ENCODE measurements around the gene ZNF316. TPM values are rescaled to one million over a fixed set of nuclear protein-coding genes. Genes with fewer than 3 reads are reported as not detected.

ZNF316 gene
- total RNA-seq, 1 experiment from 2014 or later = 22.2 TPM

- H3K18ac ChIP-seq (ENCODE audit: insufficient read length, low read depth, low read length) = no peak overlapping the region
- H3T11ph ChIP-seq (ENCODE audit: low read length) = no peak overlapping the region
- H3K27ac ChIP-seq (ENCODE audit: insufficient read length, low read depth, low read length) = no peak overlapping the region
- H4K91ac ChIP-seq (ENCODE audit: insufficient read length, low read depth, low read length) = no peak overlapping the region
- H3K36me3 Mint-ChIP-seq (ENCODE audit: insufficient read depth in 1 of 3, low read depth in 3 of 3) = peaks cover 19 to 80% (median 69%) of the 10 kb centered on the region in 3 experiments; a peak in 6 of 7 replicates
- no peak overlapping the region for H2AFZ ChIP-seq (ENCODE audit: low read length)
- no peak overlapping the region for H3K56ac ChIP-seq (ENCODE audit: insufficient read length, low read depth, low read length)
- no peak overlapping the region for H2BK120ac ChIP-seq (ENCODE audit: low read depth, low read length, poor library complexity, severe bottlenecking)
- TF ChIP-seq, protein P1, sequence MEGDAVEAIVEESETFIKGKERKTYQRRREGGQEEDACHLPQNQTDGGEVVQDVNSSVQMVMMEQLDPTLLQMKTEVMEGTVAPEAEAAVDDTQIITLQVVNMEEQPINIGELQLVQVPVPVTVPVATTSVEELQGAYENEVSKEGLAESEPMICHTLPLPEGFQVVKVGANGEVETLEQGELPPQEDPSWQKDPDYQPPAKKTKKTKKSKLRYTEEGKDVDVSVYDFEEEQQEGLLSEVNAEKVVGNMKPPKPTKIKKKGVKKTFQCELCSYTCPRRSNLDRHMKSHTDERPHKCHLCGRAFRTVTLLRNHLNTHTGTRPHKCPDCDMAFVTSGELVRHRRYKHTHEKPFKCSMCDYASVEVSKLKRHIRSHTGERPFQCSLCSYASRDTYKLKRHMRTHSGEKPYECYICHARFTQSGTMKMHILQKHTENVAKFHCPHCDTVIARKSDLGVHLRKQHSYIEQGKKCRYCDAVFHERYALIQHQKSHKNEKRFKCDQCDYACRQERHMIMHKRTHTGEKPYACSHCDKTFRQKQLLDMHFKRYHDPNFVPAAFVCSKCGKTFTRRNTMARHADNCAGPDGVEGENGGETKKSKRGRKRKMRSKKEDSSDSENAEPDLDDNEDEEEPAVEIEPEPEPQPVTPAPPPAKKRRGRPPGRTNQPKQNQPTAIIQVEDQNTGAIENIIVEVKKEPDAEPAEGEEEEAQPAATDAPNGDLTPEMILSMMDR (conservative IDR thresholded peaks at IDR 0.05) = no peak
- H3K79me2 ChIP-seq (ENCODE audit: insufficient read depth, low read length) = no peaks in the 10 kb centered on the region
- H2AK5ac ChIP-seq (ENCODE audit: insufficient read length, low read length) = no peak overlapping the region
- H2BK12ac ChIP-seq (ENCODE audit: insufficient read length, low read depth, low read length) = no peak overlapping the region
- no peak overlapping the region for H4K8ac ChIP-seq (replicated peaks; ENCODE audit: insufficient read length, low read depth, low read length)
- H3K14ac ChIP-seq (ENCODE audit: insufficient read depth, low read length) = no peak overlapping the region
- no peak overlapping the region for H3K4me2 ChIP-seq (ENCODE audit: insufficient read depth, insufficient read length, low read length)
- no peaks in the 10 kb centered on the region for H3K23me2 ChIP-seq (ENCODE audit: insufficient read length, low read depth, low read length, poor library complexity, severe bottlenecking)
- no peak overlapping the region for H2BK5ac ChIP-seq (ENCODE audit: insufficient read length, low read length)
- H3K9me3 Mint-ChIP-seq = no peaks in the 10 kb centered on the region
- no peaks in the 10 kb centered on the region for H3K4me1 Mint-ChIP-seq
- no peak overlapping the region for H2BK20ac ChIP-seq (ENCODE audit: low read depth, low read length, poor library complexity, severe bottlenecking)
- H3K79me1 ChIP-seq (ENCODE audit: insufficient read depth, low read depth, low read length, poor library complexity, severe bottlenecking) = no peaks in the 10 kb centered on the region
- H3K27me3 ChIP-seq (ENCODE audit: insufficient read depth, low read length) = no peaks in the 10 kb centered on the region
- WGBS (ENCODE audit: extremely low coverage, insufficient read length, low lambda C conversion rate) = no CpG with 5 or more reads among the region's 15 CpGs
- H4K20me1 ChIP-seq (ENCODE audit: control insufficient read depth, insufficient read depth, insufficient read length) = no peaks in the 10 kb centered on the region
- no peak overlapping the region for H2BK15ac ChIP-seq (ENCODE audit: low read depth, low read length)
- no peaks in the 10 kb centered on the region for H3K4me1 ChIP-seq (ENCODE audit: insufficient read depth, low read length)
- H3K27ac Mint-ChIP-seq = no peak overlapping the region; a peak in 1 of 7 replicates
- no peaks in the 10 kb centered on the region for H3K9me3 ChIP-seq (ENCODE audit: control insufficient read depth, low read depth, low read length)
- no peak overlapping the region for H4K5ac ChIP-seq (ENCODE audit: insufficient read length, low read depth, low read length)
- no peak overlapping the region for H3K9ac ChIP-seq (ENCODE audit: extremely low read depth, insufficient read length, low read length)
- H3K4ac ChIP-seq (ENCODE audit: low read depth, low read length) = no peak overlapping the region
- no peak overlapping the region for H3K23ac ChIP-seq (ENCODE audit: insufficient read length, low read depth, low read length)
- no peak for DNase-seq
- no peak overlapping the region for H3K4me3 Mint-ChIP-seq
- H3K27me3 Mint-ChIP-seq (ENCODE audit: low read depth) = no peaks in the 10 kb centered on the region
Observed at GRCh38 chr7:6600093-6600492, 37.0 kb upstream of the ZNF316 start.
